Psoas muscle (tissue), 8 donors: ENCODE results near the gene CNDP1. TPM values are rescaled to one million over a fixed set of nuclear protein-coding genes. Genes with fewer than 3 reads are reported as not detected.

ENCODE experiments used
- ATAC-seq, 4 donors: fragments of 200-7000 bp; cut with Tn5 transposase; one replicate each; pipeline ENCODE4 v1.9.1; 2020; ENCODE audit warnings: moderate library complexity in 3 of 4, mild to moderate bottlenecking in 2 of 4
- DNase-seq, 2 donors: peaks; one replicate each; pipeline ENCODE4 v3.0.0-alpha.2; 2020
- H3K27ac ChIP-seq: fragments of 200-600 bp; one replicate; pipeline ENCODE4 v1.8.0; 2022
- H3K27me3 ChIP-seq, 3 donors: fragments of 200-600 bp in 1 of 3; one replicate each; pipeline versions ENCODE4 v1.6.1 to v1.8.0; 2013 to 2022; ENCODE audit warnings: low read length in 2 of 3, mild to moderate bottlenecking in 2 of 3, moderate library complexity in 1 of 3; ENCODE audit not compliant: insufficient read depth in 3 of 3
- H3K36me3 ChIP-seq, 2 donors: fragments of 200-600 bp in 1 of 2; one replicate each; pipeline versions ENCODE4 v1.6.1 to v1.8.0; 2013 to 2022; ENCODE audit warnings: low read depth in 1 of 2, mild to moderate bottlenecking in 1 of 2, moderate library complexity in 1 of 2; ENCODE audit not compliant: insufficient read depth in 1 of 2
- H3K4me1 ChIP-seq: fragments of 200-600 bp; one replicate; pipeline ENCODE4 v1.8.0; 2022
- H3K4me3 ChIP-seq: fragments of 200-600 bp; one replicate; pipeline ENCODE4 v1.8.0; 2022; ENCODE audit warnings: mild to moderate bottlenecking
- H3K9me3 ChIP-seq: fragments of 200-600 bp; one replicate; pipeline ENCODE4 v1.8.0; 2022
- WGBS, 3 donors: extraction: QIAGEN DNeasy Blood & Tissue Kit; methylation state at CpG; one replicate each; pipeline versions ENCODE4 v1.1.6 to v1.1.7; 2013; 5-methylcytosine and 5-hydroxymethylcytosine counted together
- intact Hi-C, 2 donors: fragments of 100-400 bp; cut with DNase I; formaldehyde crosslinking; loops; one replicate each; pipeline versions ENCODE4 v1.11.0 to v1.14.2; 2022
- polyA plus RNA-seq, 3 donors: library from polyadenylated mRNA; stranded (reverse); fragments of 200-250 nt; gene quantifications; one replicate each; pipeline ENCODE4 v1.2.3, GENCODE V29; 2013
- total RNA-seq, 4 donors: library from RNA; stranded (reverse); fragmentation: NEBNext Ultra II Directional in 2 of 4; extraction: Animal tissue kit (Norgen Biotek cat#: 25700) in 2 of 4; gene quantifications; one replicate each; pipeline versions ENCODE4 v1.2.1 to v1.2.4, GENCODE V29; 2021 to 2023
- TF ChIP-seq, protein P1 (sequence below): fragments of 200-600 bp; IDR thresholded peaks from one replicate; pipeline ENCODE4 v1.8.0; 2022; ENCODE audit warnings: antibody characterized with exemption
- donor health status: healthy with polysubstance abuse.
- donor health status: DM: no; HTN: no; CAD: no; lungs with moderate emphysema.
- donor health status: Bipolar disorder and iron deficiency.
- donor health status: healthy.
- donor health status: DM: yes; HTN: yes; CAD: no.
- donor health status: DM: no; HTN: no; CAD: no.
- donor health status: DM: no; HTN: no; CAD: no.
- donor health status: DM: yes; HTN: yes; CAD: no.

CNDP1 gene
- total and polyA plus RNA-seq, 7 donors, result 0.04 TPM; not detected in 6

DNA sequence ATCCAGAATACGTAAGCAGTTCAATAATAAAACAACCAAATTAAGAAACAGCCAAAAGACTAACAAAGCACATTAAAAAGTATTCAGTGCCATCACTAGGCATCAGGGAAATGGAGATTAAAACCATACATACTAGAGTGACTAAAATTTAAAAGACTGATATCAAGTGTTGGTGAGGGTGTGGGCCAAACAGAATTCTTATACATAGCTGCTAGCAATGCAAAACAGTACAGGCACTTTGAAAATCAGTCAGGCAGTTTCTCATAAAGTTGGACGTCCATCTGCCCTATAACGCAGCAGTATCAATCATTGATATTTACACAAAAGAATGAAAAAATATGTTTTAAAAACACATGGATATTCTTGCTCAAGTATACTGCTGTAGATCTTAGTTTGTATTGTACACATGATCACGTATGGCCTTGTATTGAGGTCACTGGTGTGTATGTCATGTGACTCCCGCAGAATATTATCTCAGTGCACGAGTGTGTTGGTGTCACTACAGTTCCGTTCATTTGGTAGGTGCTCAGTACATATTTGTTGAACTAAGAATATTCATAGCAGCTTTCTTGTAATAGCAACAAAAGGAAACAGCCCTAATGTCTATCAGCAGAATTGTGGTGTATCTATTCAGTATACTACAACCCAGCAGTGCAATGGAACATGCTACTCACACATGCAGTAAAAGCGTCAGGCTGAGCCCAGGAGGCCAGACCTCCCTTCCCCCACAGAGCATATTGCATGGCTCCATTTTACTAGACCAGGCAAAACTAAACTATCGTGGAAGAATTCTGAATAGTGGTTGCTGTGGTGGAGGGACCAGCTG, 92.0 kb downstream of the CNDP1 start:
- H3K9me3 ChIP-seq, result no peaks in the 10 kb centered on the region
- 76 to 86% (median 83%) methylated on average over 9 of the region's 9 CpGs for WGBS, 3 donors

DNA sequence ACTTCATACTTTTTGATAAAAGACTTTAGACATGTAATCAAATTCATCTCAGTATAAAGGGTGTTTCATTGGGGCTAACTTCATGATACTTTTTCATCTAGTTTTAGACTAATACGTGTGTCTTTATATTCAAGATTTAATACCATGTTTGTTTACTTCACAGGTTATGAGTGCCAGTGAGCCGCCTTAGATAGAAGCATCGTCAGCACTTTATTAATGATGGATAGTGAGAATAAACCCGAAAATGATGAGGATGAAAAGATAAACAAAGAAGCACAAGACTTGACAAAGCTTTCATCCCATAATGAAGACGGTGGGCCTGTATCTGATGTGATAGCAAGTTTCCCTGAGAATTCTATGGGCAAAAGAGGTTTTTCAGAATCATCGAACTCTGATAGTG, 96.5 kb downstream of the CNDP1 start:
- Histone ChIP-seq H3K27ac (no peak overlapping the region), H3K4me1 (no peaks in the 10 kb centered on the region), H3K27me3 (no peaks in the 10 kb centered on the region), H3K4me3 (no peak overlapping the region), H3K36me3 (peaks cover 4 to 39% of the 10 kb centered on the region in 2 donors), H3K9me3 (no peaks in the 10 kb centered on the region)
- no peak for DNase-seq
- TF ChIP-seq, protein P1, sequence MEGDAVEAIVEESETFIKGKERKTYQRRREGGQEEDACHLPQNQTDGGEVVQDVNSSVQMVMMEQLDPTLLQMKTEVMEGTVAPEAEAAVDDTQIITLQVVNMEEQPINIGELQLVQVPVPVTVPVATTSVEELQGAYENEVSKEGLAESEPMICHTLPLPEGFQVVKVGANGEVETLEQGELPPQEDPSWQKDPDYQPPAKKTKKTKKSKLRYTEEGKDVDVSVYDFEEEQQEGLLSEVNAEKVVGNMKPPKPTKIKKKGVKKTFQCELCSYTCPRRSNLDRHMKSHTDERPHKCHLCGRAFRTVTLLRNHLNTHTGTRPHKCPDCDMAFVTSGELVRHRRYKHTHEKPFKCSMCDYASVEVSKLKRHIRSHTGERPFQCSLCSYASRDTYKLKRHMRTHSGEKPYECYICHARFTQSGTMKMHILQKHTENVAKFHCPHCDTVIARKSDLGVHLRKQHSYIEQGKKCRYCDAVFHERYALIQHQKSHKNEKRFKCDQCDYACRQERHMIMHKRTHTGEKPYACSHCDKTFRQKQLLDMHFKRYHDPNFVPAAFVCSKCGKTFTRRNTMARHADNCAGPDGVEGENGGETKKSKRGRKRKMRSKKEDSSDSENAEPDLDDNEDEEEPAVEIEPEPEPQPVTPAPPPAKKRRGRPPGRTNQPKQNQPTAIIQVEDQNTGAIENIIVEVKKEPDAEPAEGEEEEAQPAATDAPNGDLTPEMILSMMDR, result no peak
- intact Hi-C loops, result no loop called here
- ATAC-seq, result no peak
- 92 to 93% (median 92%) methylated on average over 6 of the region's 6 CpGs for WGBS, 3 donors

More for the DNA sequence above, 92.0 kb downstream of the CNDP1 start:
- no peak for DNase-seq
- Histone ChIP-seq H3K36me3 (peaks cover 3 to 4% of the 10 kb centered on the region in 2 donors), H3K4me3 (no peak overlapping the region), H3K27me3 (no peaks in the 10 kb centered on the region), H3K27ac (no peak overlapping the region), H3K4me1 (peaks cover 5% of the 10 kb centered on the region)
- no peak for ATAC-seq
- TF ChIP-seq, protein P1, result no peak
- intact Hi-C loops, result no loop called here

DNA sequence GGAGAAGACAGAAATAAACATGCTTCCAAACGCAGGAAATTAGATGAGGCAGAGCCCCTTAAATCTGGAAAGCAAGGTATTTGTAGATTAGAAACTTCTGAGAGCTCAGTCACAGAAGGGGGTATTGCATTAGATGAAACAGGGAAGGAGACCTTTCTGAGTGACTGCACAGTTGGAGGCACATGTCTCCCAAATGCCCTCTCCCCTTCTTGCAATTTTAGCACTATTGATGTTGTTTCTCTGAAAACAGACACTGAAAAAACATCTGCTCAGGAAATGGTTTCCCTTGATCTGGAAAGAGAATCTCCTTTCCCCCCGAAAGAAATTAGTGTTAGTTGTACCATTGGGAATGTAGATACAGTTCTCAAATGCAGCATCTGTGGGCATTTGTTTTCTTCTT, 96.9 kb downstream of the CNDP1 start:
- 62 to 74% (median 68%) methylated on average over 2 of the region's 2 CpGs for WGBS, 3 donors
- Histone ChIP-seq H3K9me3 (no peaks in the 10 kb centered on the region), H3K4me1 (no peaks in the 10 kb centered on the region), H3K36me3 (peaks cover 4 to 39% of the 10 kb centered on the region in 2 donors), H3K27me3 (no peaks in the 10 kb centered on the region), H3K27ac (no peak overlapping the region), H3K4me3 (no peak overlapping the region)
- TF ChIP-seq, protein P1, result no peak
- DNase-seq, result no peak
- ATAC-seq, result no peak
- intact Hi-C loops, result no loop called here

- Histone ChIP-seq H3K9me3 (no peaks in the 10 kb centered on the region), H3K36me3 (peaks cover 4 to 39% of the 10 kb centered on the region in 2 donors), H3K4me3 (no peak overlapping the region), H3K27me3 (no peaks in the 10 kb centered on the region), H3K27ac (no peak overlapping the region), H3K4me1 (no peaks in the 10 kb centered on the region)
- intact Hi-C loops, result no loop called here
- 79 to 86% (median 85%) methylated on average over 13 of the region's 13 CpGs for WGBS, 3 donors
- TF ChIP-seq, protein P1, result no peak
- DNase-seq, result no peak
- ATAC-seq, result no peak
Measured at GRCh38 chr18:74631623-74632350, 97.5 kb downstream of the CNDP1 start.
